Stimulated activated CD4-positive, alpha-beta T cell treated with anti-CD3 and anti-CD28 coated beads, Interleukin-2, amount 100 ng/mL, for 24 hours (primary cell): ENCODE results near the gene SLC22A5.
"Not testable (repeated sequence)": the region's sequence is repeated elsewhere in the genome, so short reads cannot be mapped to it uniquely, and the experiment has no call there.

Experiments used
- DNase-seq, 2 donors: peaks; one replicate each; pipeline ENCODE4 v3.0.0-alpha.2; 2020

SLC22A5 gene

DNA sequence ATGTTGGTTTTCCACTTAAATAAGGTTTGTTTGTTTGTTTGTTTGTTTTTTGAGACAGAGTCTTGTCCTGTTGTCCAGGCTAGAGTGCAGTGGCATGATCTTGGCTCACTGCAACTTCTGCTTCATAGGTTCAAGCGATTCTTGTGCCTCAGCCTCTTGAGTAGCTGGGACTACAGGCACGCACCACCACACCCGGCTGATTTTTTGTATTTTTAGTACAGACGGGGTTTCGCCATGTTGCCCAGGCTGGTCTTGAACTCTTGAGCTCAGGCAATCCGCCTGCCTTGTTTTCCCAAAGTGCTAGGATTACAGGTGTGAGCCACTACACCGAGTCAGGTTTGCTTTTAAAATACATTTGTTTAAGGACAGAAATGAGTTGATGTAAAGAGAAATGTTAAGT, 46.0 kb downstream of the SLC22A5 start:
- not testable (repeated sequence) for DNase-seq

DNA sequence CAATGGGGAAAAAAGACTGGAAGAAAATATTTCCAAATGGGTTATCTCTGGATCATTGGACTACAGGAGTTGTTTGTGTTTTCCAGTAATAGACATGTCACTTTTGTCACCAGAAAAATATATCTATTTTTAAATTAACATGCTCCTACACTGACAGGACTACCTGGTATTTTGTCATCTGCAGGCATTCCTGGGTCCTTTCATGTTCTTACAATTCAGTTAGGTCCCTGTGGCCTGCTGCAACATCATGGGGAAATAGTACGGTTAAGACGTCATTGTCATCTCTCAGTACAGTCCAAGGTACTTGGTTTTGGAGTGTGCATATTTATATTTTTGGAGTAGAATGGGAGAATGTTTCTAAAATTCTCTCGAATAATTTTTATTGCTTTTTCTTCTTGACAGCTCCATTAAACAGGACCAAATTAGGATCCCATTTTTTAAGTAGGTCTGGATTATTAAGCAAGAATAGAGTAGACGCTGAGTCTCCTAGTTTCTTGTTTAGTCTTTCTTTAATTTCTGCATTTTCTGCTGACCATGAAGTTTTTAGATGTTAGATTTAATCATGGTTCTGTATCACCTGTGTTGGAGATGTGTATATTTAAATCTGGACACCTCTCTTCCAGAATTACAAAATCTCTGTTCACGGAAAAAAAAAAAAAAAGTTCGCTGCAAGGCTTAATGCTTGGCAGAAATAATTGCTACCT, 46.9 kb downstream of the SLC22A5 start:
- no peak for DNase-seq

DNA sequence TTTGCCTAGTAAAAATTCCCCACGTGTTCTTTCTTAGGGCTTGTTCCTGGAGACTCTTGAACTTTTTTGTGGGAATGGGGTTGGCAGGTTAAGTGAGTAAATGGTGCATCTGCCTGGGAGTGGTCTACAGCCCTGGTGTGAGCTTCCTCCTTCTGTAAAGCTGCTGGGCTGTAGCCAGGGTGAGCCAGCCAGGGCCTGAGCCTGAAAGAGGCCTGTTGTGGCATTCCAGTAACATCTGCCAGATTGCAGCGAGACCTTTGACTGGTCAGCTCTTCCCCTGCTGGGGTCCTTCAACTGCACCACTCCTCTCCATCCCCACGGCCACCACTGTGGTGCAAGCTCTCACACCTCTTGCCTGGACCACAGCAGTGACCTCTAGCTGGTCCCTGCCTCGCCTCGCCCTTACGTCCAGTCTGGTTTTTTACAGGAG, 47.5 kb downstream of the SLC22A5 start:
- DNase-seq, result no peak

DNA sequence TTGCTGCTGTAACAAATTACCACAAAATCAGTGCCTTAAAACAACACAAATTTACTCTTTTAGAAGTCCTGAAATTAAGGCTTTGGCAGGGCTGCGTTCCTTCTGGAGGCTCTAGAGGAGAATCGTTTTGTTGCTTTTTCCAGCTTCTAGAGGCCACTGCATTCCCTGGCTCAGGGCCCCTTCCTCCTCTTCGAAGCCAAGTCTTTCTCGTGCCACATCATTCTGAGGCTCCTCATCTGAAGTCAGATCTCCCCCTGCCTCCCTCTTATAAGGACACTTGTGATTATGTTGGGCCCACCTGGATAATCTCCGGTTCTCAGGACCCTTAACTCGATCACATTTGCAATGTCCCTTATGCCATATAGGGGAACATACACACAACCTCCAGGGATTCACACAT, 48.0 kb downstream of the SLC22A5 start:
- DNase-seq, result no peak

DNA sequence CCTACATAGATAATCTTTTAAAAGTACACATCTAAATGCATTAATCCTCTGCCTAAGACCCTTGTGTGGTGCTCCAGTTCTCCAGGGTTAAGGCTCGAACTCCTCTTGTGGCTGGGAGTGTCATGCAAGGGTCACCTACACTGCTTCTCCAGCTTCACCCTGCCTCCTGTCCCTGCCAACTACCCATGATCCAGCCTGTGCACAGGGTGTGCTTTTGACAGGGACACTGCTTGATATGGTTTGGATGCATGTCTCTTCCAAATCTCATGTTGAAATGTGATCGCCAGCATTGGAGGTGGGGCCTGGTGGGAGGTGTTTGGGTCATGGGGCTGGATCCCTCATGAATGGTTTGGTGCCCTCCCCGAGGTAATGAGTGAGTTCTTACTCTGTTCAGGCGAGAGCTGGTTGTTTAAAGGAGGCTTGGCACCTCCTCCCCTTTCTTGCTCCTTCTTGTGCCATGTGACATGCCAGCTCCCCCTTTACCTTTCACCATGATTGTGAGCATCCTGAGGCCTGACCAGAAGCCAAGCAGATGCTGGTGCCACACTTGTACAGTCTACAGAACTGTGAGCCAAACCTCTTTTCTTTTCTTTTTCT, 48.5 kb downstream of the SLC22A5 start:
- DNase-seq, result no peak

DNA sequence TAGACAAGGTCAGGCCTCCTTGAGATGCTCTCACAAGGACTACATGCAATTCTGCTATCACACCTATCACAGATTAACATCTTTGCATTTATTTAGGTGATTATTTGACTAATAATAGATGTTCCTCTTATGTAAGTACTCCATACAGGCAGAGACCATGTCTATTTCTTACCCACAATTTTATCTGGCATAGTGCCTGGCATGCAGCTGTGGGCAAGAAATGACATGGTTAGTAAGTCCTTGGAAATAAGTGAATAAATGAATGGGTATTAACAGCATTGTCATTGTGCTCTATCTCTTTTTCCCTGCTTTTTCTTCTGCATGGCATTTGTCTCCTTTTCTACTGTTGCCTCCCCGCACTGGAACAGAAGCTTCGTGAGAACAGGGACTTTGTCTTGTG, 49.4 kb downstream of the SLC22A5 start:
- no peak for DNase-seq

DNA sequence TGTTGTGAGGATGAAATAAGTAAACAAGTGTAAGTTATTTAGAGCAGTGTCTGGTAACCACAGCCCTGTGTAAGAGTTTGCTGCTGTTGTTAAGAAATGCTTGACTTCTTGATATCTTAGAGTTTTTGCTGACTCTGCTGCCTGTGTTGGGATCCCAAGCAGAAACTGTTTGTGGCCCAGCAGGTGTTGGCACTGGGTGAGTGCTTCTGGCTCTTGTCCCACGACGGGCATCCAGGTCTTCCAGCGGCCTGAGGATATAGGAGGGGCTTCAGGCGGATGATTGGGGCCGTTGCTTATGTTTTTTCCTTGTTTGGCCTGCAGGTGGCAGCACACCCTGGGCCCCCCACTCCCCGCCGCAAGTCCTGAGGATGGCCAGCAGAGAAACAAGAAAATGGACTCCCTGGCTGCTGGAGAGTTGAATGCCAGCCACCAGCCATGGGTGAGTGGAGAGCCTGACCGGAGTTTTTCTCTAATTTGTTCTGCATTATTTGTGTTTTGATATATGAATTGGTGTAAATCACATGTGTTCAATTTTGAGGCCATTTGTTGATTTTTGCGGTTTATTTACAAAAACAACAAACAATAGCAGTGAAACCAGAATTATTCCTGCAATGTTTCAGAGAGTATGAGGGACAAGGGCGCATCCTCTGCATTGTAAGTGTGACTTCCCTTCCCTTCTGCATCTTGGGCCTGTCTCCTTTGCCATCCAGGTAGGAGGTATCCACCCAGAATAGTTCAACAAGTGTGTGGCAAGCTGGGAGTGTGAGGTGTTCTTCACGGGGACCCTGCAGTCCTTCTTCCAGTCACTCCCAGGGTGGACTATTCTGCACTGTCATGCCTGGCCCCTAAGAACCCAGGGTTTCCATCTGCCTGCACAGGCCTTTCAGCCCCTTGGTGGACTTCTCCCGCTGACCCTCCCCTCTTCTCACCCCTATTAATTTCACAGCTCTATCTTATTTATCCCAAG, 50.3 kb downstream of the SLC22A5 start:
- DNase-seq, result peak; percentile 63 to 70

DNA sequence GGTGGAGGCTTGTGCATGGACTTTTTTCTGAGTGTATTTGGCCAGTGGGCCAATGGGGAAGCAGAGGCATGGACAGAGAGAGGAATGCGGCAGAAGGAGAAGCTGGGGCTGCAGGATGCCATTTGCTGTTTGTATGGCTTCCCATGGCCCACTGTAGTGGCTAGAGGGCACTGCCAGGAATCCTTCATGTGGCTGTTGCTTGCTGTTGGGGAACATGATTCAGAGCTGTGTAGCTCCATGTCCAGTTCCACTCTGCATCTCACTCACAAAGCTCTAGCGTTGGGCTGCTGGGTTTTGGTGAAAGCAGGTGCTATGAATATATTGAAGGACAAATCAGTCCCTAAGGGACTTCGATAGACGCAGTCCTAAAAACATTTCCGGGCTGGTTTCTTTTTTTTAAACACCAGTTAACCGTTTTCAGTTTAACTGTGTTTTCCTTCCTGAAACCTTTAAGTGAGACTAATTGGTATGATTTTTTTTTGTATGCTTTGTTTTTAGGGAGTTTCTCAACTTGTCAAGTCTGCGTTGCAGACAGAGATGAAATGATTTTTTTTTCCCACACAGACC, 51.3 kb downstream of the SLC22A5 start:
- no peak for DNase-seq

DNA sequence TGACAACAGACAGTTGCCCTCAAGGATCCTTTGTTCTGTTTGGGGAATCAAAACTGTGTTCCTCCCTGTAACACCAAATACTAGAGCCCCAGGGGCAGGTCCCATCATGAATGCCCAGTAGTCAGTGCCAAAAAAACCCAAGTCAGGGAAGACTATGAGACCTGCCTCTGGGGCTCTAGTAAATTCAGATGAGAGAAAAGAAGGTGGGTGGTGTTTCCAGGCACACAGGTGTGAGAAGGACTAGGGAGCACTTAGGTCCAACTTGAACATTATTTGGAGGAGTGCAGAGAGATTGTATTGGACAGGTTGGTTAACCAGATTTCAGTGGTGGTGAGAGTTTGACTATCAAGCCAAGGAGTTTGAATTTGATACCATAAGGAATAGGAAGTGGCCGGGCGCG, 52.0 kb downstream of the SLC22A5 start:
- DNase-seq, result no peak

DNA sequence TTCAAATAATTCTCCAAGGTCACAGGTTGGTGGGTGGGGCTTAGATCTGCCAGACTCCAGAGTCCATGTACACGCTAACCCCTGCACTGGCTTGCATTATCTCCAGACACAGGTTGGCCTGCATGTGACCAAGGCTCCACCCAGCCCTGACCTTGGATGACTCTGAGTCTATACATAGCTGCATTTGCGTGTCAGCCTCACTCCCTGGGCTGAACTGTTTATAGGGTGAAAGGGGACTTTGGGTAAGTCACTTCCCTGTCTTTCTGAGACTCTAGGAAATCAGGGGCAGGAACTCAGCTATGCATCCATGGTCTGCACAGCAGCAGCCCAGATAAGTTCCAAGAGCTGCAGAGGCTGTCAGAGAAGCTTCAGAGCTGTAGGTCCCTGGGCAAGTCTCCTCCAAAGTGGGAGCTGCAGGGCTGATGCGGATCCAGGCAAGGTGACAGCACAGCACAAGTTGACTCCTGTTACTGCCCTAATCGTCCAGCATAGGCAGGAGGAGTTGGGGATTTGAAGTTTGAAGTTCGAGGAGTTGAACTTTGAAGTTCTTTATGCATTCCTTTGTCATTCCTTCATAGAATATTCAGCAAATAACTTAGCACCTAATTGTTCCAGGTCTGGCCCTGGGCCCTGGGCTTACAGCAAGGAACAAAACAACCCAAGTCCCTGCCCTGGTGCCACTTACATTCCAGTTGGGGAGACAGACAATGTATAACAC, 53.4 kb downstream of the SLC22A5 start:
- DNase-seq, result no peak

DNA sequence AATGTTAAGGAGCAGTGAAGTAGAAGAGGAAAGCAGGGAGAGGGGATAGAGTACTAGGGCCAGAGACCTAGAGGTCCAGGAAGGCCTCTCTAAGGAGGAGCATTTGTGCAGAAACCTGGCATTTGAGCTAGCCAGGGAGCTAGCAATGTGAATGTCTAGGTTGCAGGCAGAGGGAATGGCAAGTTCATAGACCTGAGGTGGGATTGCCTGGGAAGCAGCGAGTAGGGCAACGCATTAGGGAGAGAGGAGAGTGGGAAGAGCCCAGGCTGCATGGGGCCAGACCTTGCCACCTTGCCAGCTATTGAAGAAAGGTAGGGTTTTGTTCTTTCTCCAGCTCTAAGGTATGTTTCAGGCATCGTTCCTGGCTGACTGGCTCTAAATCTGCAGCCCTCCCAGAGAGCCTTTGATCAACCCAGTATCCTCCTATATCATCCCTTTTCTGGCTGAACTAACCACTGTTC, 54.0 kb downstream of the SLC22A5 start:
- DNase-seq, result no peak

DNA sequence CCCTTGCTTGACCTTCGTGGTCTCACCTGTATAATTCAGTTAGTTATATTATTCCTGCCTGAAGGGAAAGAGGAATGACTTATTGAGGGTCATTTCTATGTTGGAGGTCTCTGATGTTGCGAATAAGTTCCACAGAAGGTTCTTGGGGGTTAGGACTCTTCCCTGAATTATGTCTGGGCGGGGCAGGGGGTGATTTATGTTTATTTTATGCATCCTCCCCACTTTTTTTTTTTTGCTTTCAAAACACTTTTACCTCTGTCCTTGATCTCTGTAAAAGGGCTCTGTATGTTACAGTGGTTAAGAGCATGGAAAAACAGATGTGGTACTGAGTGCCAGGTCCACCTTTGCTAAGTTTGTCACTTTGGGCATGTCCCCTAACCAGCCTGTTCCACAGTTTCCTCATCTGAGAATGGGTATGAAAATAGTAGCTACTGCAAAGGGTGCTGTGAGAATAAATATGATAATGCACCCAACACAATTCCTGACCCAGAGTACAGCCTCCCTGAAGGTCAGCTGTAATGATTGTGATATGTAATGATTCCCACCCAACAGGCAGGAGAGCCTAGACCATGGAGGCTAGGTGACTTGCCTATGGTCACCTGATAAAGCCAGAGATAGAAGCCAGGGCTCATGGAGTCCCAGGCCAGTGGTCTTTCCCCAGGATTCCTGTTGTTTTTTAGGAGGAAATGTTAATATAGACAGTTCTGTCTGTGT, 54.8 kb downstream of the SLC22A5 start:
- DNase-seq, result no peak

DNA sequence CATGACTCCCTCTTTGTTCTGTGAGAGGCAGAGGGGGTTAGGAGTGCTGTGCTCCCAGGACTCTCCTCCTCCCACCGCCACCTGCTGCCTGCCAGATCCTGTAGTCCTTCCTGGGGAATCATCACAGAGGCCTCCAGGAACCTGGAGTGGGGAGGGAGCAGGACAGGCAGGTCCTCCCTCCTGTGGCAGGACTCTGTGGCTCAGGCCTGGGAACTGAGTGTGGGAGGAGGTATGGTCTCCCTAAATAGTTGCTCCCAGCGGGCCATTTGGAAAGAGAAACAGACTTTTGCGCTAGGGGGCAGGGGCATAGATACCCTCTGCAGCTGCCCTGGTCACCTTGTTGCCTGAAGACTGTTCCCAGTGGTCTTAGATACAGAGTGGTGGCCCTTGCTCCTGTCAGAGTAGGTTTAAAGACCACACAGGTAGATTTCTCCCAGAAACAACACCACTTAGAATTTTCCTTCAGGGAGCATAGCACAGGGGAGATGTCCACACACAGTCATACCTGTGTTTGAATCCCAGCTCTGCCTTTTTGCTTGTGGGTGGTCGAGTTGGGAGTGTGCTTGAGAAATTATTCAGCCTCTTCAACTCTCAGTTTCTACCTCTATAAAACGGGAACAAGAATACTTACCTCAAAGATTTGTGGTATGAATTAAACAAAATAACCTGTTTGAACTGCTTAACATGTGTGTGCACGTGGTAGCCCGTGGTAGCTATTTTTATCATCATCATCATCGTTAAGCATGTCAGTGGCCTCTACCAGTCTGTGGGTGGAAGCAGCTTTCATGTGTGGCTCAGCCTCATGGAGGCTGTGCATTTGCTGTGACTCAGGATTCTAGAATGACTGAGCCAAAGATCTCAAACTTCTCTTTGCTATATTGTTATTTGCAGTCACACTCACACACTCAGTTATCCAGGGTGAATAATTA, 55.8 kb downstream of the SLC22A5 start:
- DNase-seq, result peak; percentile 66 to 79

DNA sequence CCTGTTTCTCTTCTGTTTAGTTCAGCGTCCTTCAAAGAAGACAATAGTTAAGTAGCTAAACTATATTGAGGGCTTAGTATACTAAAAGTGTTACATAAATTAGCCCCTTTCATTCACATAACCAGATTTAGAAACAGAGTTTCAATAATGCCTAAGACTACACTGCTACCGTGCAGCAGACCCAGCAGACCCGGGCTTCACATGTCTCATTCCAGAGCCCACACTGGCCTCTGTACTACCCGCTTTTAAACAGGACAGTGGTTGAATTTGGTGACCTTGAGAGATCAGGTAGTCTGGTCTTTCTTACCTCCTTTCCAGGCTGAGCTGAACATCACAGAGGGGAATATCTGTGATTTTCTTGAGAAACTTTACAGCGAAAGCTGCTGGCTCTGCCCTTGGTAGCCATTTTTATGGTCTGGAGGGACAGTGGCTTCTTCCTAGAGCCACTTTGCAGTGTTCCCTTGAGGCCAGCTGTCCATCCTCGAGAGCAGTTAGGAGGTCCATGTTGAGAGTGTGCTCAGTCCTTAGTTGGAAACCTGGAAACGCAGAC, 56.5 kb downstream of the SLC22A5 start:
- no peak for DNase-seq

DNA sequence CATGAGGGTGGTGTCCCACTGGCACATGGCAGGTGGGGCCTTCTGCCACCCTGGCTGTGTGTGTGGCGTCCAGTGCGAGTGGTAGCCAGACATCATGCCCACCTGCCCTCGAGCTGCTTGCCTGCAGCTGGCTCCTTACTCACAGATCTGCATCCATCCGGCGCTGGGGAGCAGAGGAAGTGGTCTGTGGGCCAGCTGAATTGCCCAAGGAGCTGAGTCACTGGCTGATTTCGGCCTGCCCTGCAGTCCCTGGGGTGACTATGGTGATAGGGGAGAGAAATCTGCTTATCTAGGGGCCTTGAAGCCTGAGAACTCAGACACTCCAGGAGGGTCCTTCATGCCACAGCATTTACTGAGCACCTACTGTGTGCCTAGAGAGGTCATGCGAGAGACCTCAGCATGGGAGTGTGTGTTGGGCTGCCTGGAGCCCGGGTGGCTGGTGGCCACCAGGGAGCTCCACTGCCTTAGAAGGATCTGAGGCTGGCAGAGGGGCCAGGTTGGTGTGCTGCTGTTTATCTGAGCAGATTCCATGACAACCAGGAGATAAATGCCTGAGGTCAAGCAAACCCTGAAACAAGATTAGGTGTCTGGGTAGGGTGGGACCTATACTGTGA, 57.1 kb downstream of the SLC22A5 start:
- DNase-seq, result peak; percentile 63 to 75

DNA sequence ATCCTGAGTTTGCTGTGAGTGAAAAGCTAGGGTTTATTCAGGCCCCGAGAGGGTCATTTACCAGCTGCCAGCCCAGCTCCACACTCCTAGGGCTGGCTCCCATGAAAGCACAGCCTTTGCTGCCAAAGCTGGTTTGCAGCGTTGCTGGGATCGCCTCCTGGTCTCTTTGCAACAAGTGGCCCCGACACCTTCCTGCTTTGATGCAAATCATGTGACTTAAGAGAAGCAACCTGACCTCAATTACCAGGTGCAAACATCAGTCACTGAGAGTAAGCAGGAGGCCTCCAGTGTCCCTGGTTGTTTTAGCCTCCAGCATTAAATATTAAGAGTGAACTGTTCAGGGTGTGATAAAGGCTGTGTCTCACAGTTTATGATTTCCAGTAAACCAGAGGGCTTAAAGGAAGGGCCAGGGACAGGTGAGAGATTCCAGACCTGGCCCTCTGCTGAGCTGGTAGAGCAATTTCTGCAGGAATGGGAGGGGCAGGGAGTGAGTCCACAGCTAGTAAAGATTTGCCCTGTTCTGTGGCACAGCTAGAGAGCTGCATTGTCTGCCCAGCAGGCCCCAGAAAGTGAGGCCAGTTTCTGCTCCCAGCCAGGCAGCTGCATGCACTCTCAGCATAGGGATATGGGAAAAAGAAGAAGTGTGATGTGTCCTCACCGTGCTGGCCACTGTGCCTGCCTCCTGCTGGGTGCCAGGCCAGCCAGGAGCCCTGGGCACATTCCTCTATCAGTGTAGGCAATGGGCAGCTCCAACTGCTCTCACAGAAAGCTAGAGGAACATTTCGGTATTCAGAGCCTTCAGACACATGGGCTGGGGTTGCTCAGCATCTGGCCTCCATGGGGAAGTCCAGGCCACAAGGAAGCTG, 58.0 kb downstream of the SLC22A5 start:
- peak; percentile 32 to 56 for DNase-seq

DNA sequence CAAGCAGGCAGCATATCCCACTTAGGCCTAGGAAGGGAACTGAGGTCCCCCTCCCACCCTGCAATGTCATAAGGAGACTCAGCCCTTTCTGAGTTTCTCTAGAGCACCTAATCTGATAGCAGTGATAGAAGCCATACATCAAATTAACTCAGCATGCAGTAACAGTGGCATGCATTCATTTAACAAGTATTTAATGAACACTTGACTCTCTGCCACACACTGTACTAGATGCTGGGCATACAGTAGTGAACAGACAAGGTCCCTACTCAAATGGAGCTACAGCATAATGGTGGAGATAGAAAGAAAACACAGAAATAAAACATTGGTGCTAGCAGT, 58.6 kb downstream of the SLC22A5 start:
- DNase-seq, result no peak

DNA sequence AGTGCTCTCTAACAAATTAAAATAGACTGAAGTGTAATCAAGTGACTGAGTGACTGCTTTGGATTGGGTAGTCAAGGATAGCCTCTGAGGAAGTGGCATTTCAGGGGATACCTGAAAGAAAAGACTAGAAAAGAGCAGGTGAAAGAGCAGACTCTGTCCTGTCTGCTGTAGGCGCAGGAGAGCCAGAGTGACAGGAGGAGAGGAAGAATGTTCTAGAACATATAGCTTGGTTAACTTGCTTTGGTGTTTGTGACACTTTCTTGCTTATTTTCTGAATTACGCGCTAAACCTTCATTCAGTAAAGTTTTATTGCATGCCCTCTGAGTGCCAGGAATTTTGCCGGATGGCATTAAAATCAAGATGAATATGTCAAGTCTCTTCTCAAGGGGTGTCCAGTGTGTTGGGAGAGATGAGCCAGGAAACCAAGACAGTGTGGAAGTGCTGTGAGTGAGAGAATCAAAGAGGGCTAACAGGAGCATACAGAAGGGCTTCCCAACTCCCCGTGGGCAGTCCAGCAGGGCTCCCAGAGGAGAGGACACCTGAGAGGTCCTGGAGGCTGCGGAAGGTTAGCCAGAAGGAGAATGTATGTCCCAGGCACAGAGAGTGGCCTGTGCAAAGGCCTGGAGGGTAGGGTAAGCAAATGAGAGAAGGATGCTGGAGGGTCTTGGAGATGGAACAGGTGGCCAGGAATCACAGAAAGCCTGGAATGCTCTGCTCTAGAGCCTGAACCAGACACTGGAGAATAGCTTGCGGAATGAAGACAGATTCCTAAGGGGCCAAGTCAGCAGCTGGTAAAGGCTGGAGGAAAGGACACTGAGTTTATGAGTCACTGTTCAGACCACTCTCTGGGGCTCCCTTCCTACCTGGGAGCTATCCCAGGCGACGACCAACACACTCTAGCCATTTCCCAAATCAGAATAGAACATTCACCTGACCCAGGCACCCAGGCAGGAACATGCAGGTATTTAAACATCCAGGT, 59.3 kb downstream of the SLC22A5 start:
- DNase-seq, result peak in 1 of 2 donors; percentile 15
